H9 (cell line): ENCODE results near the gene RHOJ. TPM values are rescaled to one million over a fixed set of nuclear protein-coding genes. Genes with fewer than 3 reads are reported as not detected.

Source experiments
- DNase-seq: peaks from one replicate; pipeline ENCODE4 v3.0.0-alpha.2; 2017
- H2AFZ ChIP-seq: one replicate; pipeline ENCODE4 v1.6.1; 2013; ENCODE audit warnings: mild to moderate bottlenecking, low read length, control low read depth, moderate library complexity
- H2AK5ac ChIP-seq: 2 replicates; pipeline ENCODE4 v1.6.1; 2013; ENCODE audit warnings: low read length, control low read depth, mixed read lengths; ENCODE audit not compliant: insufficient read length
- H2BK120ac ChIP-seq: one replicate; pipeline ENCODE4 v1.6.1; 2013; ENCODE audit warnings: low read depth, mild to moderate bottlenecking, low read length, control low read depth, inconsistent platforms; ENCODE audit not compliant: poor library complexity, severe bottlenecking
- H2BK12ac ChIP-seq: 2 replicates; pipeline ENCODE4 v1.6.1; 2013; ENCODE audit warnings: low read length, control low read depth, mixed read lengths, low read depth; ENCODE audit not compliant: insufficient read length
- H2BK15ac ChIP-seq: 2 replicates; pipeline ENCODE4 v1.6.1; 2013; ENCODE audit warnings: low read depth, low read length, control low read depth
- H2BK20ac ChIP-seq: one replicate; pipeline ENCODE4 v1.6.1; 2013; ENCODE audit warnings: low read depth, mild to moderate bottlenecking, low read length, control low read depth, inconsistent platforms; ENCODE audit not compliant: poor library complexity, severe bottlenecking
- H2BK5ac ChIP-seq: 2 replicates; pipeline ENCODE4 v1.6.1; 2013; ENCODE audit warnings: low read length, control low read depth, mixed read lengths; ENCODE audit not compliant: insufficient read length
- H3K14ac ChIP-seq: 2 replicates; pipeline ENCODE4 v1.6.1; 2013; ENCODE audit warnings: low read length, control low read depth; ENCODE audit not compliant: insufficient read depth
- H3K18ac ChIP-seq: 2 replicates; pipeline ENCODE4 v1.6.1; 2013; ENCODE audit warnings: low read depth, mild to moderate bottlenecking, mixed read lengths, low read length, control low read depth; ENCODE audit not compliant: insufficient read length
- H3K23ac ChIP-seq: 2 replicates; pipeline ENCODE4 v1.6.1; 2013; ENCODE audit warnings: low read length, control low read depth, mixed read lengths, low read depth; ENCODE audit not compliant: insufficient read length
- H3K23me2 ChIP-seq: 2 replicates; pipeline ENCODE4 v1.6.1; 2013; ENCODE audit warnings: low read depth, mild to moderate bottlenecking, mixed read lengths, low read length, control low read depth; ENCODE audit not compliant: insufficient read length, poor library complexity, severe bottlenecking
- H3K27ac ChIP-seq: 2 replicates; pipeline ENCODE4 v1.5.1; 2013; ENCODE audit warnings: low read length, control low read depth, mixed read lengths, low read depth; ENCODE audit not compliant: insufficient read length
- H3K27me3 ChIP-seq: 2 replicates; pipeline ENCODE4 v1.6.1; 2013; ENCODE audit warnings: low read length, control low read depth, inconsistent platforms; ENCODE audit not compliant: insufficient read depth
- H3K4ac ChIP-seq: 2 replicates; pipeline ENCODE4 v1.6.1; 2013; ENCODE audit warnings: low read depth, mild to moderate bottlenecking, control low read depth, inconsistent platforms, low read length, moderate library complexity
- H3K4me1 ChIP-seq: 2 replicates; pipeline ENCODE4 v1.6.1; 2013; ENCODE audit warnings: low read length, control low read depth, inconsistent platforms; ENCODE audit not compliant: insufficient read depth
- H3K4me2 ChIP-seq: 2 replicates; pipeline ENCODE4 v1.6.1; 2013; ENCODE audit warnings: low read length, control low read depth, mixed read lengths; ENCODE audit not compliant: insufficient read length, insufficient read depth
- H3K56ac ChIP-seq: 2 replicates; pipeline ENCODE4 v1.6.1; 2013; ENCODE audit warnings: low read depth, mild to moderate bottlenecking, mixed read lengths, low read length, control low read depth; ENCODE audit not compliant: insufficient read length
- H3K79me1 ChIP-seq: 2 replicates; pipeline ENCODE4 v1.6.1; 2013; ENCODE audit warnings: low read depth, mild to moderate bottlenecking, moderate library complexity, low read length, control low read depth, inconsistent platforms; ENCODE audit not compliant: insufficient read depth, poor library complexity, severe bottlenecking
- H3K79me2 ChIP-seq: 2 replicates; pipeline ENCODE4 v1.6.1; 2013; ENCODE audit warnings: low read length, control low read depth, inconsistent platforms; ENCODE audit not compliant: insufficient read depth
- H3K9ac ChIP-seq: 2 replicates; pipeline ENCODE4 v1.6.1; 2013; ENCODE audit warnings: low read length, control low read depth, mixed read lengths; ENCODE audit not compliant: insufficient read length; ENCODE audit errors: extremely low read depth
- H3K9me3 ChIP-seq: one replicate; pipeline ENCODE4 v1.6.1; 2013; ENCODE audit warnings: low read depth, low read length, inconsistent platforms; ENCODE audit not compliant: control insufficient read depth
- H3T11ph ChIP-seq: one replicate; pipeline ENCODE4 v1.6.1; 2013; ENCODE audit warnings: mild to moderate bottlenecking, low read length, control low read depth, inconsistent platforms
- H4K20me1 ChIP-seq: one replicate; pipeline ENCODE4 v1.6.1; 2013; ENCODE audit not compliant: control insufficient read depth, insufficient read length, insufficient read depth
- H4K5ac ChIP-seq: 2 replicates; pipeline ENCODE4 v1.6.1; 2013; ENCODE audit warnings: low read depth, mild to moderate bottlenecking, mixed read lengths, low read length, control low read depth; ENCODE audit not compliant: insufficient read length
- H4K8ac ChIP-seq: replicated peaks from 2 replicates; pipeline ENCODE4 v1.6.1; 2013; ENCODE audit warnings: low read length, control low read depth, mixed read lengths, low read depth; ENCODE audit not compliant: insufficient read length
- H4K91ac ChIP-seq: 2 replicates; pipeline ENCODE4 v1.6.1; 2013; ENCODE audit warnings: low read depth, mild to moderate bottlenecking, moderate library complexity, mixed read lengths, low read length, control low read depth; ENCODE audit not compliant: insufficient read length
- H3K27ac Mint-ChIP-seq, 3 experiments: 2 replicates in 2 of 3; 3 replicates in 1 of 3; pipeline ENCODE4 v1.8.0; 2020 to 2021; ENCODE audit warnings: mixed read lengths in 3 of 3, mild to moderate bottlenecking in 1 of 3, moderate library complexity in 1 of 3
- H3K27me3 Mint-ChIP-seq: 2 replicates; pipeline ENCODE4 v1.8.0; 2021; ENCODE audit warnings: low read depth, mild to moderate bottlenecking, moderate library complexity, mixed read lengths
- H3K36me3 Mint-ChIP-seq, 3 experiments: 2 replicates in 2 of 3; 3 replicates in 1 of 3; pipeline ENCODE4 v1.8.0; 2020 to 2021; ENCODE audit warnings: low read depth in 3 of 3, mixed read lengths in 3 of 3; ENCODE audit not compliant: insufficient read depth in 1 of 3
- H3K4me1 Mint-ChIP-seq, 2 experiments: 2 replicates each; pipeline ENCODE4 v1.8.0; 2020; ENCODE audit warnings: mixed read lengths in 2 of 2
- H3K4me3 Mint-ChIP-seq, 2 experiments: 2 replicates in 1 of 2; 3 replicates in 1 of 2; pipeline ENCODE4 v1.8.0; 2020 to 2021; ENCODE audit warnings: mild to moderate bottlenecking in 2 of 2, mixed read lengths in 2 of 2, moderate library complexity in 1 of 2
- H3K9me3 Mint-ChIP-seq, 2 experiments: 2 replicates in 1 of 2; 3 replicates in 1 of 2; pipeline ENCODE4 v1.8.0; 2020; ENCODE audit warnings: mild to moderate bottlenecking in 2 of 2, mixed read lengths in 2 of 2, moderate library complexity in 1 of 2
- WGBS: extraction: QIAGEN DNeasy Blood & Tissue Kit; methylation state at CpG from one replicate; pipeline ENCODE4 v1.1.7; 2013; ENCODE audit warnings: missing lambda C conversion rate, low lambda C conversion rate, mixed read lengths; ENCODE audit not compliant: insufficient read length; ENCODE audit errors: extremely low coverage; 5-methylcytosine and 5-hydroxymethylcytosine counted together
- total RNA-seq: library from RNA; stranded (reverse); gene quantifications from 2 replicates; pipeline ENCODE4 v1.2.1, GENCODE V29; 2021
- TF ChIP-seq, protein P1 (sequence below): fragments of 200-600 bp; sonication (generic); conservative IDR thresholded peaks from 3 replicates; pipeline ENCODE4 v1.8.0; 2021; ENCODE audit warnings: antibody characterized with exemption, mild to moderate bottlenecking

The RHOJ gene
- total RNA-seq, 1 experiment from 2014 or later, result not detected

GRCh38 chr14:63297372-63298063 is 93.3 kb downstream of the RHOJ start:
- no peak for DNase-seq
- Mint-ChIP-seq H3K27me3 (no peaks in the 10 kb centered on the region), H3K4me1 (peaks cover 20 to 22% of the 10 kb centered on the region in 2 experiments)

More at GRCh38 chr14:63297372-63298063, 93.3 kb downstream of the RHOJ start:
- Mint-ChIP-seq H3K4me3 (no peak overlapping the region), H3K27ac (peak overlapping the region in 1 of 3 experiments; percentile 12; a peak in 3 of 7 replicates), H3K9me3 (peaks cover 0 to 1% of the 10 kb centered on the region in 2 experiments; a peak in 1 of 5 replicates), H3K36me3 (peaks cover 0 to 2% (median 0%) of the 10 kb centered on the region in 3 experiments; a peak in 1 of 7 replicates)
- Histone ChIP-seq H2BK120ac (no peak overlapping the region), H3K9ac (no peak overlapping the region), H2AK5ac (no peak overlapping the region), H3K9me3 (no peaks in the 10 kb centered on the region), H2BK20ac (no peak overlapping the region), H2BK12ac (no peak overlapping the region), H3K23ac (no peak overlapping the region), H4K5ac (no peak overlapping the region), H3K4me1 (no peaks in the 10 kb centered on the region), H3T11ph (no peak overlapping the region), H3K27ac (no peak overlapping the region), H2BK5ac (no peak overlapping the region), H4K8ac (no peak overlapping the region), H3K14ac (no peak overlapping the region), H3K79me1 (no peaks in the 10 kb centered on the region), H3K56ac (no peak overlapping the region), H3K18ac (no peak overlapping the region), H2BK15ac (no peak overlapping the region), H4K91ac (no peak overlapping the region), H3K4ac (no peak overlapping the region), H3K23me2 (no peaks in the 10 kb centered on the region), H3K79me2 (no peaks in the 10 kb centered on the region), H3K4me2 (no peak overlapping the region), H4K20me1 (no peaks in the 10 kb centered on the region), H2AFZ (no peak overlapping the region), H3K27me3 (no peaks in the 10 kb centered on the region)
- TF ChIP-seq, protein P1, sequence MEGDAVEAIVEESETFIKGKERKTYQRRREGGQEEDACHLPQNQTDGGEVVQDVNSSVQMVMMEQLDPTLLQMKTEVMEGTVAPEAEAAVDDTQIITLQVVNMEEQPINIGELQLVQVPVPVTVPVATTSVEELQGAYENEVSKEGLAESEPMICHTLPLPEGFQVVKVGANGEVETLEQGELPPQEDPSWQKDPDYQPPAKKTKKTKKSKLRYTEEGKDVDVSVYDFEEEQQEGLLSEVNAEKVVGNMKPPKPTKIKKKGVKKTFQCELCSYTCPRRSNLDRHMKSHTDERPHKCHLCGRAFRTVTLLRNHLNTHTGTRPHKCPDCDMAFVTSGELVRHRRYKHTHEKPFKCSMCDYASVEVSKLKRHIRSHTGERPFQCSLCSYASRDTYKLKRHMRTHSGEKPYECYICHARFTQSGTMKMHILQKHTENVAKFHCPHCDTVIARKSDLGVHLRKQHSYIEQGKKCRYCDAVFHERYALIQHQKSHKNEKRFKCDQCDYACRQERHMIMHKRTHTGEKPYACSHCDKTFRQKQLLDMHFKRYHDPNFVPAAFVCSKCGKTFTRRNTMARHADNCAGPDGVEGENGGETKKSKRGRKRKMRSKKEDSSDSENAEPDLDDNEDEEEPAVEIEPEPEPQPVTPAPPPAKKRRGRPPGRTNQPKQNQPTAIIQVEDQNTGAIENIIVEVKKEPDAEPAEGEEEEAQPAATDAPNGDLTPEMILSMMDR, result no peak
- no CpG with 5 or more reads among the region's 4 CpGs for WGBS
